Body of pancreas (tissue), 4 donors: Measurements from ENCODE around the gene PKD1L1.

Experiments used
- CTCF ChIP-seq, 7 experiments: fragments of 450-650 bp in 4 of 7; fragments of 200-600 bp in 3 of 7; sonication (generic) in 3 of 7; IDR thresholded peaks; one replicate each; pipeline ENCODE4 v1.5.1; 2016 to 2019; ENCODE audit warnings: antibody characterized with exemption in 7 of 7
- POLR2A ChIP-seq, 3 donors: fragments of 450-650 bp; IDR thresholded peaks; one replicate each; pipeline ENCODE4 v1.6.1; 2016; ENCODE audit warnings: antibody characterized with exemption in 3 of 3, mild to moderate bottlenecking in 2 of 3

GRCh38 chr7:47893238-47893637 is 55.0 kb downstream of the PKD1L1 start:
- no peak for TF ChIP-seq CTCF (IDR thresholded peaks at IDR 0.05)
- no peak for TF ChIP-seq POLR2A (IDR thresholded peaks at IDR 0.05)
